Measurements from ENCODE around the gene MAP3K1.
A peak's percentile ranks its signal among the peaks of the same experiment; 100 is the strongest.
"Not testable (repeated sequence)": the region's sequence is repeated elsewhere in the genome, so short reads cannot be mapped to it uniquely, and the experiment has no call there.

Gene MAP3K1

DNA sequence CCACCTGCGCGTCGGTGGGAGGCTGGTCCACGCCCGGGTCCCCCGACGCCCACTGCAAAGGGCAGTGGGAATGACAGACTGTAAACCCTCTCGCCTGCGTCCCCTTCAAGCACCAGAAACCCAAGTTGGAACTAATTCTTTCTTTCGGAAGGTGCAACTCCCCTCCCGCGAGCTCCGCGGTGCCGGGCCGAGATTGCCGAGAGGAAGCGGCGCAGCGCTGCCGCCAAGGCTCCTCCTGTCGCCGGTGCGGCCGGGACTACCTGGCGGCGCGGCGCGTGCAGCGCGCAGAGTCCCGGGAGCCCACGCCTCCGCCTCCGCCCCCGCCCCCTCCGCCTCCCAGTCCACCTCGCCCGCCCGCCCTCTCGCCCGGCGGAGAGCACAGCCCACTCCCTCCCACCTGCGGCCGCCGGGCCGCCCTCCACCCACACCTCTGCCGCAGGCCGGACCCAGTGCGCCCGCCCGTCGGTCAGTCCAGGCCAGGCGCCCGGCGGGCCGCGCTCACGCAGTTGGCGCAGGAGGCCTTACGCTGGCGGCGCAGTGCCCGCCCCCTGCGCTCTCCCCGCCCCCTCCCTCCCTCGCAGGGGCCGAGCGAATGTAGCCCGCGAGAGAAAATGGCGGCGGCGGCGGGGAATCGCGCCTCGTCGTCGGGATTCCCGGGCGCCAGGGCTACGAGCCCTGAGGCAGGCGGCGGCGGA, at the start of gene MAP3K1:
MAP3K1 (plus strand) TSS at position 587 of the 695 bp plus-strand sequence; CDS start at position 612, 25 bp downstream.
- peak; percentile 5 for DNase-seq

DNA sequence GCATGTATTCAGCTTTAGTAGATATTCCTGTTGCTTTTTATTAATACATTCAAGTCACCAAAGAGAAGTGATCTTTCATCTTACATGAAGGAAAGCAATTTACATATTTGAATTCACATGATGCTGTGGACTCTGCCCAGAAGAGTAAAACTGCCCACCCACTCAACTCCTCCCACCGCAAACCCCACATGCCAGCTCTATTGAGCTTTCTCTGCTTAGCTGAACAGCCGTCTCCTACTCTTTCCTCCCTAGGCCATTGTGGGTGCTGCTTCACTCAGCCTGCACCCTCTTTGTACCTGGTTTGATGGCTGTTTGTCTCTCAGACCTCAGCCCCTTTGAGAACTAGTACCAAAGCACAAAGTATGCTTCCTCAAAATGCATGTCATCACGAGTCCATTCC, 48.4 kb upstream of the MAP3K1 start:
- no peak for DNase-seq

DNA sequence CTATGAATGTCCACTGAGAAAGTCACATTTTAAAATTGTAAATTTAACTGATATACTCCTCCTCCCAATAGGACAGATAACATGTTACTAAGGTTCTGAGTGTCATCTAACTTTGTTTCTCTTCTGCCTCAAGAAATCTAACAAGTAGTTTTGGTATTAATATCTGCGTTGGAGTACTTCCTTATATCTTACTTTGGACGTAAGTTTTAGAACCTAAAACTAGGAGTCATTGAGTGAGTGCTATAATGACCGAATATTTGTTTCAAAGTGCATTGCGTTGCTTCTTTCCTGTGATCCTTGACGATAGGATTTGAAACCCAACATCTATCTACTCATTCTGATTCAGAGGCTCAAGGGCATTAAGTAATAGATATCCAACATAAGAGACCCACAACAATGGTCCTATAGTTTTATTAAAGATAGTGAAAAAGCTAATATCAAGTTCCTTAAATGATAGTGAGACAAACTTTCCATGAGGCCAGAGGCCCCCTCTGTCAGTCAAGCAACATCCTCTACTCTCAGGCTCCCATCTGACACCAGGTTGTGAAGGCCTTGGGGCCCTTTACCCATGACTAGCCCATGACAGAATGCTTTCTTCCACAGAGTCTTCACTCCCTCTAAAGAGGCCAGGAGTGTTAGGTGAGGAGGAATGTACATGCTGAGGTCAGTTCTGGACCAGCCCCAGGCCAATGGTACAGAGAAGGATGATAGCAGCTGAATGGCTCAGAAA, 45.3 kb upstream of the MAP3K1 start:
- no peak for DNase-seq

DNA sequence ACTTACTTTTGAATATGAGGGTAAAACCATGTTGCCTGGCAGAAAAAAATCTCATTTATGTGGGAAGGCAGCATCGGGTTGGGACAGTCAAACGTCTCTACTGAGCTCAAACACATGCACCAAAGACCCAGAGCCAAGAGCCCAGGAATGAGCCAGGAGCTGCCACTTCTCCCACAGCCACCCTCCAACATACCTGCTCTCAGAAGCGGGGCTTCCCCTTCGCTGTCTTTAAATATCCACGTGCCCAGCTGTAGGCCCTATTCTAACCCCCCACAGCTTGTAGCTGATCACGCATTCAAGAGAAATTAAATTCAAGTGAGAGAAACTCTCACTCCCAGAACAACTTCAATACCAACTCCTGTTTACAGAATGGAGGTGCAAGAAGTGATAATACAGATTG, 42.6 kb upstream of the MAP3K1 start:
- no peak for DNase-seq

DNA sequence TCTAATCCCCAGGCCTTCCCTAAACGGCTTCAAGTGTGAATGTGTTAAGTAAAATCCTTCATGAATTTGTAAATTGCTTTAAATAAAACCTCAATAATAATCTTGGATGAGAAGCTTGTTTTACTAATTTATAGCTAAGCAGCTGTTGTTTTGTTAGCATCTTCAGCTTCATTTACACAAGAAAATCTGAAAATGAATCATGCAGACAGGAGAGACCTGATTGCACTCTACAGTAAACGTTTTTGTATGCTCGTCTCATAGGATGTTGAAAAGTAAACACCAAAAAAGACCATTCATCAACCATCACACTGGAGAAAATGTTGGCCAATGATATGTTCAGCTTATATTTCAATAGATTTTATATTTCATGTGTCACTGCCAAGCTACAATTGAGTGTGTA, 40.4 kb upstream of the MAP3K1 start:
- peak; percentile 22 for DNase-seq

DNA sequence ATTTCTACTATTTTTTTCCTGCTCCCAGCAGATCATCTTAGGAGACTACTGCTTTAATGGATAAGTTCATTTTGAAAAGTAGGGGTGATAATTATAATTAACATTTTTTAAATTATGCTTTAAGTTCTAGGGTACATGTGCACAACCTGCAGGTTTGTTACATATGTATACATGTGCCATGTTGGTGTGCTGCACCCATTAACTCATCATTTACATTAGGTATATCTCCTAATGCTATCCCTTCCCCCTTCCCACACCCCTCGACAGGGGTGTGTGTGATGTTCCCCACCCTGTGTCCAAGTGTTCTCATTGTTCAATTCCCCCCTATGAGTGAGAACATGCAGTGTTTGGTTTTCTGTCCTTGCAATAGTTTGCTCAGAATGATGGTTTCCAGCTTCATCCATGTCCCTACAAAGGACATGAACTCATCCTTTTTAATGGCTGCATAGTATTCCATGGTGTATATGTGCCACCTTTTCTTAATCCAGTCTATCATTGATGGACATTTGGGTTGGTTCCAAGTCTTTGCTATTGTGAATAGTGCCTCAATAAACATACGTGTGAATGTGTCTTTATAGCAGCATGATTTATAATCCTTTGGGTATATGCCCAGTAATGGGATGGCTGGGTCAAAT, 39.0 kb upstream of the MAP3K1 start:
- DNase-seq, result not testable (repeated sequence)

DNA sequence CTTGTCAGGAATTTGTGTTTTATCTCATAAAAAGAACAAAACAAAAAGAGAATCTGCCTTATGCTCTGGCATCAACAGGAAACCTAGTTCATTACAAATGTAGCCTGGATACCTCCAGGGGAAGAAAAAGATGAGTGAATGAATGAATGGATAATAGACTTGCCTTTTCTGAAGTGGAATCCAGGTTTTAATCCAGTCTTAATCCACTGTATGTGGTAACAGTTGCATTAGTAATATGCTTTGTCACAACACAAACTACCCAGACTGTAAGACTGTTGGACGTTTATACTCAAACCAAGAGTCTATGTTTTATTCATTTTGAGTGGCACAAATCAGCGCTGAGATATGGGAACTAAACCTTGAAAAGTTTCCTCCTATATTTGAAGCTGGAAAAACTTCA, 32.1 kb upstream of the MAP3K1 start:
- DNase-seq, result no peak

DNA sequence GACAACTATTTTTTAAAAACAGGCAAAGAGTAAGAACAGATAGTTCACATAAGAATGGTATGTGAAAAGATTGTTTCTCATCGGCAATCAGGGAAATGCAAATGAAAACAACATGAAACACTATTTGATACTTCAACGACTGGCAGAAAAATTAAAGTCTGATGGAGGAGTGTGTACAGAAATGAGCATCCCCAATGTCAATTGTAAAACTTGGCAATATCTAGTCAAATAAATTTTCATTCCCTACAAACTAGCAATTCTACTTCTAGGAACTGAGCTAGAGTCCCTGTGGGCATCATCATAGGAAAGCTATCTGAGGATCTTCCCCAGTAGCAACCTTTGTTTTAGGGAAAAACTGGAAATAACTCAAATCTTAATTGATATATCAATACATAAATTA, 29.0 kb upstream of the MAP3K1 start:
- DNase-seq, result no peak

DNA sequence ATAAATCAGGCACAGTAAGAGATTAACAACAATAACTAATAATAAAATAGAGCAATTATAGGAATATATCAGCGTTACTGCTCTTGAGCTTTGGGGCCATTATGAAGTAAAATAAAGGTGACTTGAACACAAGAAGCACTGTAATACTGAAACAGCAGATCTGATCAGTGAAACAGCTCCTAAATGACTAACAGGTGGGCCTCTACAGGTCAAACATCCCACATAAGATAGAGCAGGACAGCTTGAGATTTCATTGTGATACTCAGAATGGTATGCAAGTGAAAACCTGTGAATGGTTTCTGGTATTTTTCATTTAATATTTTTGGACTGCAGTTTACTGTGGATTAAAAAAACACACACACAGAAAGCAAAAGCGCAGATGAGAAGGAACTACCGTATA, 24.0 kb upstream of the MAP3K1 start:
- DNase-seq, result no peak

DNA sequence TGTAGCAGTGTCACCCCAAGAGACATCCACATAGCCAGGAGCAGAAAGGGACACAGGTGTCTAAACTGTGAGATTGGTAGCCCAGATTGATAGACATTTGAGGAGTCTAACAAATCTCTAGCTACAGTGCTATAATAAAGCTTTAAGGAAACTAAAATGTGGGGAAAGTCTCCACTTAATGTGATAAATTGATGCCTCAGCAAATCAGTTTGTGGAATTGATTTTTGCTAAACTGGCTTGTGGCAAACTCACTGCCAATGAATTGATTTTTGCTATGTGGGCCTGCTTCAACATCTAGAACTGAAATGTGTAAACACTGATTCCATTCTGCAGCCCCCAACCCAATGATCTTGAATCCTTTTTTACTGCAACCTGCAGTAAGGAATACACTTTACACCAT, 16.8 kb upstream of the MAP3K1 start:
- no peak for DNase-seq

DNA sequence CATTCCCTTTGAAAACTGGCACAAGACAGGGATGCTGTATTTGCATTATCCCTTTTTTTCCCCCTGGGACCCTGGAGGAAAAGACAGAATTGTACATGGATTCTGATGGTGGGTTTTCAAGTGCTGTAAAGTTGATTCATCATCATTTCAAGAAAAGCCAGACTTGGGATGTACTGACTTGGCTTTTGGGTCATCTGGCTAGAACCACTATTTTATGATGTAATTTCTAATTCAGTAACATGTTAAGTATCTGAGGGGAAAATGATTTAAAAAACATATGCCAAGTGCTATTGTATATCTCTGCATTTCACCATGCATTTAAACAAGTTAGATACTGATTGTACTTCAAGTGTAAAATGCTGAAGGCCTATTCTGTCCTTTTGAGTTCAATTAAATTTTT, 15.2 kb upstream of the MAP3K1 start:
- DNase-seq, result no peak

DNA sequence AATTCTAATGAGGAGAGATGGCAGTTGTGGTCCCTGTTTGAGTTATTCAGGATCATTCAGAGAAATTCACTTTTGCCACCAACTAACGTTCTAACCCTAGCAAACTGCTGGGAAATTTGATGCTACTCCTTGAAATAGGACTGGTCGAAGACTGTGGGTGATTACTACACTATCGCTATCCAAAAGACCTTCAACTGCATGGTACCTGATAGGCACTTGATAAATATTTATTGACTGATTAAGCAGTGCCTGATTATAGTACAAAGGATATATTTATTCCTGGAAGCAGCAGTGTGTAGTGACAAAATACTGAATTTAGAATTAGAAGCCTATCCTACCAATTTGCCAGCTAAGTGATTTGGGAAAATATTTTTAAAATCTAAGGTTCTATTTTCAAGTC, 14.1 kb upstream of the MAP3K1 start:
- DNase-seq, result no peak

DNA sequence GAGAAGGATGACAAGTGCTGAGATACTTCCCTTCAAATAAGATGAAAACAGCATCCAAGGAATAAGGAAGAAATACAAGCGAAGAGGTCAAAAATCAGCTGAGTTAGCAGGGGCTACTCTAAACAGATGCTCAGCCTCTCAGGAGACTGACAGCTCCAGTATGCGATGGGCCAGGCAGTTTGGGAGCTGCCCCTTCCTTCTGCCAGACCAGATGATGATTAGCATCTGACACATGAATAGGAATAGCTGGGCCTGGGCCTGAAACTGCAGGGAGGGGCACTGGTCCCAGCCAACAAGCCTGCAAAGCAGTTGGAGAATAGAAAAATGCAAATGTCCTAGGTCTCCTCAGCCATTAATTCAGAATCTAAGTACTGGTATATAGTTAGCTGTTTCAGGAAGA, 13.1 kb upstream of the MAP3K1 start:
- peak; percentile 10 for DNase-seq

DNA sequence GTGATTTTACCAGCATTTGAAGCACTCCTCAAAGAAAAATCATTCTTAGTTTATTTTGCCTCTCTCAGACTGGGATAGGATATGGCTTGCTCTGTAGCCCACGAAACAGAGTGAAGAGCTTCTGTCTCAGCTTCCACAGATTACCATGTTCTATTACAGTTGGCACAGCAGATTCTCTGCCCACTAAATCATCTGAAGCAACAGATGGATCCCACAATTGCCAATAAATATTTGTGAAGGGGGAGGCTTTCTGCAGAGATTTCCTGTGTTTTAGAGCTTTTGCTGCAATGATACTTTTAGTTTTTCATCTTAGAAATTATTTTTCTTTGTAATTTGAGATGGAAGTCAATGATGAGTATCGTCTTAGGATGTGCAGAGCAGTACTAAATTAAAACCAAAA, 12.3 kb upstream of the MAP3K1 start:
- DNase-seq, result peak; percentile 48

DNA sequence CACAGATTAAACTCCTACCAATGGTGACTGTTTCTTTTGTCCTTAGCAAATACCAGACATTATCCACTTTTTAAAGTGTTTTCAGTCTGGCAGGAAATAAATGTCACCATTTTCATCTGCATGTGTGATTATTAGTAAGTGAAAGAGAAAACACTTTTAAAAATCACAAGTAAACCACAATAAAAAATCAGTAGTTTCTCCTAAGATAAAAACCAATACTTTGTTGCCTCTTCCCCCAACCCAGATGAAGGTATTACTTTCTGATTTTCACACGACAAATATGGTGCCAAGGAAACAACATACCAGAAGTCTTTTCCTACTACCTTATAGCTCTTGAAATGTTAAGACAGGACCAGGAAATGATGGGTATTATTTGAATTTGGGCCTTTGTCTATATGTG, 11.5 kb upstream of the MAP3K1 start:
- DNase-seq, result no peak

DNA sequence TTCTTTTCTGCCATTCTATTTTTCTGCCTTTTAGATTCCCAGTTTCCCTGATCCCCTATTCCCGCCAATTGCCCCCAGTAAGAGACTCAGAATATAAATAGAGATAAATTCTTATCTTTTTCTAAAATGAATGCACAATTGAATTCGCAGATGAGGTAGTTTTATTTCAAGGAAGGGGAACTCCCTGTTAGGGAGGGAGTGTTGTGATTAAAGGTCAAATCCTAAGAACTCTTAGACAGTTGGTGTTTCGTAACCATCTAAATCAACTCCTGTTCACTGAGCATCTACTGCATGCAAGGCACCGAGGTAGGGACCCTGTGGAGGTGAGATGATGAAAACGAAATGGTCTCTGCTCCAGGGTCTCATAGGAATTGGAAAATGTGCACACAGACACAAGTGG, 7.7 kb upstream of the MAP3K1 start:
- no peak for DNase-seq

DNA sequence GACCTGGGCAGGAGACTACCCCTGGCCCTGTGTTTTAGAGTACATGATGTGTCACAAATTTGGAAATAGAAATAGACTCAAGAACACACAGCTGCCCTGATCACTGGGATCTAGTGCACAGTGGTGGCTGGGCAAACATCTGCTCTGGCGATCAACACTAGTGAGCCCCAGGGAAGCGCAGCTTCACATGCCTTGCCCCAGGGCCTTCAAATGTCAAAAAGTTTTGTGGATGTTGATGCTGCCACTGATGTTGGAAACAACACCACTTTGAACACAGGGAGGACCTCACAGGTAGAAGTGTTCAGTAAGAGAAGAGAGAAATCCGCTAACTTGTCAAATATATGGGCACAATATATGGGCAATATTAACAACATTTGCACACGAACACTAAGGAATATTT, 7.1 kb upstream of the MAP3K1 start:
- no peak for DNase-seq

DNA sequence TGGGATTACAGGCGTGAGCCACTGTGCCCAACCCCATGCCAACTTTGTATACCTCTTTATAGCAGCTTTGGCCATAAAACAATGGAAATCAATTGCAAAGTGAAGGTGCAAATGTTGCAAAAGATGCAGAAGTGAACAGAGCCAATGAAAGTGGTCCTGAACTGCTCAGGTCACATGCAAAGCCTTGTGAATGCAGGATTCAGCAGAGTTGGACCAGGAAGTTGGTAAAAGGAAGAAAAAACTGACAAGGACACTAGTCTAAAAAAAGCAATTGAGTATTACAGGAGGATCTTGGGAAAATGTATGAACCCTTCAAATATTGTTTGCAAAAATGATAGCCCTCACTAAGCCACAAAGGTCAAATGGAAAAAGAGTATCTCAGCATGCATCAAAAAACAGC, 4.5 kb upstream of the MAP3K1 start:
- no peak for DNase-seq

DNA sequence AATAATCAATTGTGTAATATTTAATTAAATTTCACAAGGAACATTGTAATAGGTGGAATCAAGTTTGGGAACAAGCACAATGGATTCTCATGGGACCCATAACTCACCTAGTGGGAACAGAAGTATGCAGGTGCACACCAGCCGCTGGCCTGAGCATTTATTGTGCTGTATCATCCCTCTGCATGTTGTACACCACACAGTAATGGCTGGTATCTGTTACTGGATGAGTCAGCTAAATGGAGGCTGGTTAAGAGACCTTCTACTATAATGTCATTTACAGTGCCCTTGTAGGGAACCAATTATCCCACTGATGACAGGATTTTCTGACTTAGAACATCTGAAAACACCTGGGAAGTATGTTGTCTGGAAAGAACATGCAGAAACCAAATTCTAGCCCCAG, 3.2 kb upstream of the MAP3K1 start:
- no peak for DNase-seq

DNA sequence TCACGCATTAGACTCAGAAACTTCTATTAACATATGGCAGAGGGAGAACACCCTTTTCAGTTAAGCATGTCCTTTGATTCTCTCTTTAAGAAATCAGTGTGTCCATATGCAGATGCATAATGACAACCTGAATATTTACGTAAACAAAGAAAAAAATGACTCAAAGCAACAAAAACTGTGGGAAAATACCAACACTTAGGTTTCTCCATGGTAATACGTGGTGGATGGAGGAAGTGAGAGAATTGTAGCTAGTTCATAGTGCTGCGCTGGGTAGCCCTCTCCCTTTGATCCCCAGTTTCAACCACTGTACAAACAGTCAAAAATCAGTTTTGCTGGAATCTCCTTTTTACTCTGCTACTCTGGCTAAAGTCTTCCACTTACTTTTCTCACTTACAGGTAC, 2.0 kb upstream of the MAP3K1 start:
- DNase-seq, result no peak

DNA sequence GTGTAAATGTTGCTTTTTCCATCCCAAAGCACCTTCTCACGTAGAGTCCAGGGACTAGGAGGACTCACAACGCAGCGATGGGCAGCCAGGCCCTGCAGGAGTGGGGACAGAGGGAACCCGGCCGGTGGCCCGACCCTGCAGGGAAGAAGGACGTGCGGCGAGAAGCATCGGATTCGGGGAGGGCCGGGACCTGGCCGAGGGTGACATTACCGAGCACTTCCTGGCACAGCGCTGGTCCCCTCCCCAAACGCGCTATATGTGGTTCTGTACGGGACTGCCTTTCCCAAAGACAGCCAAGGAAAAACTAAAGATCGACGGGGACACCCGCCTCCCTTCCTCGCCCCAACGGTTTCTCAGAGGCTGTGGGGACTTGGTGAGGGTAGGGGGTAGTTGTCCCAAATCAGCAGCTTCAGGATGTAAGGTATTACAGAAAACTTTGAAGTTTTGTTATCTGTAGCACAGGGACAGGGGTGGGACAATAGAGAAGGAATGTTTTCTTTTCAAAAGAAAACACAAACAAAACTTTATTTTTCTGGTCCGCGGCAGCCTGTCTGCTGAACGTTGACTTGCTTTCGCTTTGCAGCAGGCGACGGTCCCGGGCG, 887 bp upstream of the MAP3K1 start:
- DNase-seq, result no peak

DNA sequence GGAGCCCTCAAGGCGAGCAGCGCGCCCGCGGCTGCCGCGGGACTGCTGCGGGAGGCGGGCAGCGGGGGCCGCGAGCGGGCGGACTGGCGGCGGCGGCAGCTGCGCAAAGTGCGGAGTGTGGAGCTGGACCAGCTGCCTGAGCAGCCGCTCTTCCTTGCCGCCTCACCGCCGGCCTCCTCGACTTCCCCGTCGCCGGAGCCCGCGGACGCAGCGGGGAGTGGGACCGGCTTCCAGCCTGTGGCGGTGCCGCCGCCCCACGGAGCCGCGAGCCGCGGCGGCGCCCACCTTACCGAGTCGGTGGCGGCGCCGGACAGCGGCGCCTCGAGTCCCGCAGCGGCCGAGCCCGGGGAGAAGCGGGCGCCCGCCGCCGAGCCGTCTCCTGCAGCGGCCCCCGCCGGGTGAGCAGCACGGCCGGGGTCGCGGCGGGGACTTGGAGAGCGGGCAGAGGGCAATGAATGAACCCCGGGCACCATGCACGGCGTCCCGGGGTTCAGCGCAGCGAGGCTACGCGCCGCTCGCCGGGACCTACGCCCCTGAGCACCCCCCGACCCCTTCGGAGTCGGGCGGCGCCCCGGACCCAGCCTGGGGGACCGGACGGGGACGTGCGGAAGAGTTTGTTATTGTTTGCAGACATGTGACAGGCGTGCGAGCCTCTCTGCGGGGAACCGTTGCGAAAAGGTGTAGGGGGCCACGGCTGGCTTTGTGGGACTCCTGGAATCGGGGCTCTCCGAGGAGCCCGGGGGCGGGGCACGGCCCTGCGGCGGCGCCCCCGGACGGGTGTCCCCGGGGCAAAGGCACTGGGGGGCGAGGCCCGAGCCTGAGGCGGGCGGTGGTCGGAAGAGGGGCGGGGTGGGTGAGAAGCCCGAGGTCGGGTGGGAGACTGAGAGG, 553 bp downstream of the MAP3K1 start:
- DNase-seq, result no peak

DNA sequence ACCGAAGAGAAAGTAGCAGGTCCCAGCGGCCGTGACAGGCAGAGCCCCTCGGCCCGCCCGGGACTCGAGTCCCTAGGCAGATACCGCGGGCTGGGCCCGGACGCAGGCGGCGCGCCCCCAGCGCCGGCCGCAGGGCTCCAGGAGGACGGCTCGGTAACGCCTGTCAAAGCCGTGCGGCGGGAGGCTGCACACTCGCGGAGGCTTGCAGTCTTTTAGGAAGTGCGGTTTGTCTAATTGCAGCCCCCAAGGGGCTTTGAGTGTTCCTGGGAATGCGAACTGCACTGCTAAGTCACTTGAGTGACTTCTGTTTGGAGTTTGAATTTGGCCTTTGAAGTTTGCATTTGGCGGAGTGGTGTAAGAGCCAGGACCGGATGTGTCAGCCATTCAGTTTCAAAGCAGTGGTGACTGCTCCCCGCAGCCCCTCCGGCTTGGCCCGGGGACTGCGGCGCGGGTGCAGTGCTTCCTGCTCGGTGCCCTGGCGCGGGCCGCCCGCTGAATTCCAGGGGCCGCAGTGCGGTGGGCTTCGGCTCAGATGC, 1.3 kb downstream of the MAP3K1 start:
- DNase-seq, result peak; percentile 6
